ENCODE data around the gene DUSP7. TPM values are rescaled to one million over a fixed set of nuclear protein-coding genes. Genes with fewer than 3 reads are reported as not detected.

Gene DUSP7
- polyA plus RNA-seq, 3 donors: 2.8 to 36.8 (median 3.9) TPM

GRCh38 chr3:52092891-52093290, 36.5 kb upstream of the DUSP7 start:
- H3K27ac Mint-ChIP-seq: peak overlapping the region in 4 of 7 donors; percentile 21 to 74 (median 61)
- 100% methylated on average over 7 of the region's 7 CpGs for WGBS (ENCODE audit: insufficient coverage)

GRCh38 chr3:52092271-52092660, 35.9 kb upstream of the DUSP7 start:
- H3K27ac ChIP-seq (ENCODE audit: low read depth in 1 of 2, low read length in 2 of 2): peak overlapping the region in 1 of 2 donors; percentile 35
- H3K9ac ChIP-seq (ENCODE audit: insufficient read depth, low read length, poor library complexity, severe bottlenecking): no peak overlapping the region
- Mint-ChIP-seq H3K36me3 (peaks cover 26 to 51% of the 10 kb centered on the region in 2 donors), H3K9me3 (no peaks in the 10 kb centered on the region), H3K27me3 (ENCODE audit: low read depth in 3 of 3) (peaks cover 0 to 3% (median 0%) of the 10 kb centered on the region in 3 donors), H3K4me1 (peaks cover 41% of the 10 kb centered on the region), H3K4me3 (no peak overlapping the region), H3K27ac (no peak overlapping the region)
- WGBS (ENCODE audit: insufficient coverage): no CpG with 5 or more reads among the region's 1 CpG
- H3K9me3 ChIP-seq (replicated peaks in 1 of 2; ENCODE audit: control insufficient read depth in 1 of 2, insufficient read depth in 1 of 2, low read length in 2 of 2): no peaks in the 10 kb centered on the region
- no peak for TF ChIP-seq CTCF (IDR thresholded peaks at IDR 0.05)
- no peaks in the 10 kb centered on the region for H3K79me2 ChIP-seq (ENCODE audit: insufficient read depth, low read length)
- no peak overlapping the region for H3K4me2 ChIP-seq (replicated peaks; ENCODE audit: extremely low read depth, low read length, poor library complexity, severe bottlenecking)
- no peaks in the 10 kb centered on the region for H3K27me3 ChIP-seq (ENCODE audit: control insufficient read depth in 2 of 2, insufficient read depth in 2 of 2, low read length in 2 of 2)
- intact Hi-C loops (cut with micrococcal nuclease): no loop called here
- H3K4me3 ChIP-seq (replicated peaks in 1 of 3; ENCODE audit: low read depth in 2 of 3, low read length in 3 of 3): no peak overlapping the region
- H3K4me1 ChIP-seq (ENCODE audit: control insufficient read depth in 1 of 2, insufficient read depth in 2 of 2, low read length in 2 of 2): peaks cover 35 to 45% of the 10 kb centered on the region in 2 donors
- H3K36me3 ChIP-seq (replicated peaks in 1 of 2; ENCODE audit: control insufficient read depth in 1 of 2, insufficient read depth in 2 of 2, low read length in 2 of 2): peaks cover 11 to 26% of the 10 kb centered on the region in 2 donors
- no peak overlapping the region for H2AFZ ChIP-seq (ENCODE audit: insufficient read depth, low read depth, low read length, poor library complexity, severe bottlenecking)
- H4K20me1 ChIP-seq (ENCODE audit: insufficient read depth, low read length): no peaks in the 10 kb centered on the region
- no peak for DNase-seq

More at GRCh38 chr3:52092891-52093290, 36.5 kb upstream of the DUSP7 start:
- H3K4me3 Mint-ChIP-seq: no peak overlapping the region
- no peaks in the 10 kb centered on the region for H3K9me3 ChIP-seq (replicated peaks in 1 of 2; ENCODE audit: control insufficient read depth in 1 of 2, insufficient read depth in 1 of 2, low read length in 2 of 2)
- no peaks in the 10 kb centered on the region for H3K9me3 Mint-ChIP-seq
- no peaks in the 10 kb centered on the region for H4K20me1 ChIP-seq (ENCODE audit: insufficient read depth, low read length)
- H3K9ac ChIP-seq (ENCODE audit: insufficient read depth, low read length, poor library complexity, severe bottlenecking): no peak overlapping the region
- intact Hi-C loops (cut with micrococcal nuclease): no loop called here
- no peak overlapping the region for H2AFZ ChIP-seq (ENCODE audit: insufficient read depth, low read depth, low read length, poor library complexity, severe bottlenecking)
- H3K36me3 ChIP-seq (replicated peaks in 1 of 2; ENCODE audit: control insufficient read depth in 1 of 2, insufficient read depth in 2 of 2, low read length in 2 of 2): peaks cover 11 to 32% of the 10 kb centered on the region in 2 donors
- no peak overlapping the region for H3K4me2 ChIP-seq (replicated peaks; ENCODE audit: extremely low read depth, low read length, poor library complexity, severe bottlenecking)
- no peak overlapping the region for H3K4me3 ChIP-seq (replicated peaks in 1 of 3; ENCODE audit: low read depth in 2 of 3, low read length in 3 of 3)
- peaks cover 0 to 3% (median 0%) of the 10 kb centered on the region in 3 donors for H3K27me3 Mint-ChIP-seq (ENCODE audit: low read depth in 3 of 3)
- no peak overlapping the region for H3K27ac ChIP-seq (ENCODE audit: low read depth in 1 of 2, low read length in 2 of 2)
- TF ChIP-seq CTCF (IDR thresholded peaks at IDR 0.05): no peak
- no peak for DNase-seq
- peaks cover 29 to 39% of the 10 kb centered on the region in 2 donors for H3K4me1 ChIP-seq (ENCODE audit: control insufficient read depth in 1 of 2, insufficient read depth in 2 of 2, low read length in 2 of 2)
- peaks cover 35% of the 10 kb centered on the region for H3K4me1 Mint-ChIP-seq
- H3K36me3 Mint-ChIP-seq: peaks cover 30 to 57% of the 10 kb centered on the region in 2 donors
- no peaks in the 10 kb centered on the region for H3K27me3 ChIP-seq (ENCODE audit: control insufficient read depth in 2 of 2, insufficient read depth in 2 of 2, low read length in 2 of 2)
- no peaks in the 10 kb centered on the region for H3K79me2 ChIP-seq (ENCODE audit: insufficient read depth, low read length)
